ENCODE results near the gene INTS11.

INTS11 gene

GRCh38 chr1:1361982-1362423, 37.5 kb upstream of the INTS11 start:
- DNase-seq (ENCODE audit: low read depth in 1 of 2, low spot score in 1 of 2): peak in 1 of 2 experiments; percentile 38
- no peak for TF ChIP-seq JUND (IDR thresholded peaks at IDR 0.05; ENCODE audit: low read depth)
- in situ Hi-C loops (cut with HindIII; ENCODE audit: low pct_unique_long_range_greater_than_20kb, low sequenced_read_pairs): no loop called here

DNA sequence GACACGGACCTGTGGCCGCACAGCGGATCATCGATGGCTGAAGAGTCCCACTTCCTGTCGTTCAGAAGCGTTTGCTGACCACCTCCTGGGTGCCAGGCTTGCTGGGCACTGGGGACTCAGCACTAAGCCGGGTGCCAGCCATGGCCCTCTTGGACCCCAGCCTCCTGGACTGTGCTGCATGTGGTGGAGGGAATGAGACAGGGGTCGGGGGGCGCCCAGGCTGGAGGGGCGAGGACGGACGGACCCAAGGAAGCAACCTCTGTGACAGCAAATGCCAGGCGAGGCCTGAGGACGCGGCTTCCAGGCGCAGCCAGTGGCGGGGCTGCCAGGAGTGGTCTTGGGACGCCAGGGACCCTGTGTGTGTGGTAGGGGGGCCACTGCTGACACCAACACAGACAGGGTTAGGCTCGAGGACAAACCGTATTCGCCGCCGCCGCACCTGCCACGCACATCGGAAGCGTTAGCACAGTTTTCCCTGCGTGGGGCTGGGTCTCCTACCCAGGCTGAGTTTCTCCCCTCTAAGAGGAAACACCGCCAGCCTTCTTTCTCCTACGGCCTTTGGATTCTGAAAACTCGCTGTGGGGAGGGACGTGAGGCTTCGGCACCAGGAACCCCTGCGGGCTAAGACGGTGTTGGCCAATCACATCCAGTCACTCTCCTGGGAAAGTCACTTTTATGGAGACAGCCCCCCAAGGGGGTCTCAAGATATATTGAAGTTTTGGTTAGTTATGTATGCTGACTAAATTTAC, 36.9 kb upstream of the INTS11 start:
- in situ Hi-C loops (cut with HindIII; ENCODE audit: low pct_unique_long_range_greater_than_20kb, low sequenced_read_pairs): no loop called here
- no peak for TF ChIP-seq JUND (IDR thresholded peaks at IDR 0.05; ENCODE audit: low read depth)
- DNase-seq (ENCODE audit: low read depth in 1 of 2, low spot score in 1 of 2): no peak

- peak; percentile 57 to 76 for DNase-seq (ENCODE audit: low read depth in 1 of 2, low spot score in 1 of 2)
- in situ Hi-C loops (cut with HindIII; ENCODE audit: low pct_unique_long_range_greater_than_20kb, low sequenced_read_pairs): no loop called here
- no peak for TF ChIP-seq JUND (IDR thresholded peaks at IDR 0.05; ENCODE audit: low read depth)
Observed at GRCh38 chr1:1360506-1361169, 36.2 kb upstream of the INTS11 start.

DNA sequence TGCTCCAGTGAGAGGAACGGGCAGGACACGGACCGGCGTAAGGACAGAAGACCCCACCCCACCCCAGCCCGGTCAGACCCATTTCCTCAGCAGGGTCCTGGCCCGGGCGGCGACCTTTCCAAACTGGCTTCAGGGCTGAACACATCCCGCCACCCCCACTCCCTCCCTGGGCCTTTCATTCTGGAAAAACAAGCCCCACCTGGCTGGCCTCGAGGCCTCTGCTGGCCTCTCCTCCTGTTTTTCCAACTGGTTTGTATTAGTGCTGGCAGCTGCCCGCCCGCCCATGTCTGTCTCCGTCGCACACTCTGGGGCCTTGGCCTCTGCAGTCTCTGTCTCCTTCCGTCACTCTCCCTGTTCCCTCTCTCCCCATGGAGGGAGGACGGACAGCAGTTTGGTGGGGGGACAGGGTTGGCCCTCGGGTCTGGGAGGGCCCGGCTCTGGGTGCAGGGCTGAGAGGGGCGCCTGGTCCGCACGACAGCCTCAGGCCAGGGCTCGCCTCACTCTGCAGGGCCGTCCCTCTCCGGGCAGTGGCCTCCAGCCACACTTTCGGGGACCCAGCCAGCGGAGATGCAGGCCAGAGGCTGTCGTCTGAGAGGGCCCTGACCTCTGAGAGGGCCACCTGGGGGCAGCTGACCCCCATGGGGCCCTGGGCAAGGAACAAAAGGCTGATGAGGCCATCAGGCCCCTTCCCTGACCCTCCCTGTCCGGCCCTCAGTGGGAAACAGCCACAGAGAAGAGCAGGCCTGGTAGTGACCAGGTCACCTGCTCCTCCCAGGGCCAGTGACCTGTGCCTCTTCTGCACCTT, 35.4 kb upstream of the INTS11 start:
- peak in 1 of 2 experiments; percentile 64 for DNase-seq (ENCODE audit: low read depth in 1 of 2, low spot score in 1 of 2)
- TF ChIP-seq JUND (IDR thresholded peaks at IDR 0.05; ENCODE audit: low read depth): no peak
- in situ Hi-C loops (cut with HindIII; ENCODE audit: low pct_unique_long_range_greater_than_20kb, low sequenced_read_pairs): no loop called here

- no peak for TF ChIP-seq JUND (IDR thresholded peaks at IDR 0.05; ENCODE audit: low read depth)
- in situ Hi-C loops (cut with HindIII; ENCODE audit: low pct_unique_long_range_greater_than_20kb, low sequenced_read_pairs): no loop called here
- no peak for DNase-seq (ENCODE audit: low read depth in 1 of 2, low spot score in 1 of 2)
Observed at GRCh38 chr1:1359308-1359663, 34.8 kb upstream of the INTS11 start.

DNA sequence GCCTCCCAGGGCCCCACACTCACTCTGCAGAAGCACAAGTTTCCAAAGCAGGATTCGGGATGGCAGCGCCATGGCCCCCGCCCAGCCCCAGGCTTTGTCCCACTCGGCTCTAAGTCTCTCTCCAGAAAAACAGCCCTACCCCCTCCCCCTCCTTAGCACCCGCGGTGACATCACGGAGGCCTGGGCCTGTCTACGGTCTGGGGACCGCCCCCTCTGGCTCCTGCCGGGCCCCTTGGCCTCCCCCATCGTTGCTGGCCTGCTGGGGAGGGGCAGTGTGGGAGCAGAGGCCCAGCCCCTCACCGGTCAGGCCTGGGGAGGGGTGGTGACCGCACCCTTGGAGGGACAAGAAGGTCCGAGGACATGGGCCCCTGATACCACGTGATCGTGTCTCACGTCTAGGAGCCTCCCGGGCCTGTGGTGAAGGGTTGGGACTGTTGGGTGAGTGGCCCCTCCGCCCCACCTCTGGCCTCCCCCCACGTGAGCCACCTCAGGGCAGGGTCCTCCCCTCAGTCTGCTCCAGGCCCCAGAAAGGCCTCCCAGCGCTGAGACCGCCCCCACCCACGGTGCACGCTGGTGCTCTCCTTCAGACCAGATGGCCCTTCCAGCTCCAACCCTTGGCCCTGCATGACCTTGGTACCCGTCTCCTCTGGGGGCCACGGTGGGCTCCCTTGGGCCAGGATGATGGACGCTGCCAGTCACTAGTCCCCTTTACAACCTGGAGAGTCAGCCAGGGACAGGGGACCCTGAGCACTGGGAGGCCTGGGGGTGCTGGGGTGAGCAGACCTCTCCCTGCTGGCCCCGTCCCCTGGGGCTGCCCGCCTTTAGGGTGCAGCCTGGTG, 34.2 kb upstream of the INTS11 start, which contains the start of gene MXRA8:
Gene MXRA8 (minus strand): TSS at position 123 of the 839 bp plus-strand sequence. CDS start 51 bp downstream, at position 72.
- TF ChIP-seq JUND (IDR thresholded peaks at IDR 0.05; ENCODE audit: low read depth): no peak
- in situ Hi-C loops (cut with HindIII; ENCODE audit: low pct_unique_long_range_greater_than_20kb, low sequenced_read_pairs): no loop called here
- peak in 1 of 2 experiments; percentile 69 for DNase-seq (ENCODE audit: low read depth in 1 of 2, low spot score in 1 of 2)

GRCh38 chr1:1357871-1358432, 33.5 kb upstream of the INTS11 start:
- no peak for DNase-seq (ENCODE audit: low read depth in 1 of 2, low spot score in 1 of 2)
- in situ Hi-C loops (cut with HindIII; ENCODE audit: low pct_unique_long_range_greater_than_20kb, low sequenced_read_pairs): no loop called here
- no peak for TF ChIP-seq JUND (IDR thresholded peaks at IDR 0.05; ENCODE audit: low read depth)

DNA sequence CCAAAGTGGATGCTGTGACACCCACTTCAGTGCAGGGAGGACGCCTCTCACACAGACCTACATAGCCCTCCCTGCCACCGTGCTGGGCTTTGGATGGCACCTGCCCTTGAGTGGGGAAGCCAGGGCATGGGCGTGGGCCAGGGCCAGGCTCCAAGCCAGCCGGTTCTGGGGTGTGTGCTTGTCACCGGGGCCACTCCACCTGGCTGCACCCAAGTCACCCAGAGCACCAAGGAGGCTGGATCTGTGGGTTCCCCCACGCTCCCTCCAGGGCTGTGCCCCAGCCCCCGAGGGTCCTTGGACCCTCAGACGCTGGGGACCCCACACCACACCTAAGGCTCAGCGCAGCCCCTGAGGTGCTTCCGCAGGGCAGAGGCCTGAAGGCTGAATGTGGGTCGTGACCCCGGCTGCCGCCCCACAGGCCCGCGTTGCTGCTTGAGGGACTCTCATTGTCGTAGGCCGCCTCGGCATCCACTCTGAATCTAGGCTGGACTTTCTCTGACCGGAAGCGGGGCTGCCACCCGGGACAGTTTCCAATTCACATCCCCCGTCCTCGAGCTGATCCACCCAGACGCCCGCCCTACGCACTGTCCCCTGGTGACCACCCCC, 32.4 kb upstream of the INTS11 start:
- in situ Hi-C loops (cut with HindIII; ENCODE audit: low pct_unique_long_range_greater_than_20kb, low sequenced_read_pairs): no loop called here
- no peak for DNase-seq (ENCODE audit: low read depth in 1 of 2, low spot score in 1 of 2)

GRCh38 chr1:1356166-1356795, 31.8 kb upstream of the INTS11 start:
- TF ChIP-seq JUND (IDR thresholded peaks at IDR 0.05; ENCODE audit: low read depth): no peak
- no peak for DNase-seq (ENCODE audit: low read depth in 1 of 2, low spot score in 1 of 2)
- in situ Hi-C loops (cut with HindIII; ENCODE audit: low pct_unique_long_range_greater_than_20kb, low sequenced_read_pairs): no loop called here

More for the DNA sequence above, 32.4 kb upstream of the INTS11 start:
- no peak for TF ChIP-seq JUND (IDR thresholded peaks at IDR 0.05; ENCODE audit: low read depth)

- in situ Hi-C loops (cut with HindIII; ENCODE audit: low pct_unique_long_range_greater_than_20kb, low sequenced_read_pairs): no loop called here
- peak; percentile 50 to 60 for DNase-seq (ENCODE audit: low read depth in 1 of 2, low spot score in 1 of 2)
- TF ChIP-seq JUND (IDR thresholded peaks at IDR 0.05; ENCODE audit: low read depth): no peak
Observed at GRCh38 chr1:1355416-1355815, 31.0 kb upstream of the INTS11 start.
